Dedifferentiated amniotic fluid mesenchymal stem cell (primary cell): ENCODE measurements around the gene CRHR1.
"Not testable (repeated sequence)": the region's sequence is repeated elsewhere in the genome, so short reads cannot be mapped to it uniquely, and the experiment has no call there.

Source experiments
- DNase-seq: peaks from one replicate; pipeline ENCODE4 v3.0.0-alpha.2; 2016; ENCODE audit errors: extremely low spot score

Gene CRHR1

GRCh38 chr17:45784293-45784740, at the start of gene CRHR1:
TSS of gene CRHR1 (plus strand) at chr17:45784320. CDS start at chr17:45784545, 225 bp downstream.
- no peak for DNase-seq

GRCh38 chr17:45734598-45734997, 49.5 kb upstream of the CRHR1 start:
- DNase-seq: no peak

GRCh38 chr17:45735488-45735887, 48.6 kb upstream of the CRHR1 start:
- no peak for DNase-seq

GRCh38 chr17:45739786-45740185, 44.3 kb upstream of the CRHR1 start:
- DNase-seq: no peak

- no peak for DNase-seq
Measured at GRCh38 chr17:45740553-45741330, 43.4 kb upstream of the CRHR1 start.

GRCh38 chr17:45742251-45742650, 41.9 kb upstream of the CRHR1 start:
- DNase-seq: no peak

- no peak for DNase-seq
Measured at GRCh38 chr17:45743626-45744326, 40.3 kb upstream of the CRHR1 start.

- not testable (repeated sequence) for DNase-seq
Measured at GRCh38 chr17:45744826-45745225, 39.3 kb upstream of the CRHR1 start.

GRCh38 chr17:45745601-45746494, 38.3 kb upstream of the CRHR1 start:
- no peak for DNase-seq

GRCh38 chr17:45747911-45748310, 36.2 kb upstream of the CRHR1 start:
- DNase-seq: no peak

GRCh38 chr17:45748731-45749310, 35.3 kb upstream of the CRHR1 start:
- no peak for DNase-seq

GRCh38 chr17:45749831-45750335, 34.2 kb upstream of the CRHR1 start:
- no peak for DNase-seq

- no peak for DNase-seq
Measured at GRCh38 chr17:45750779-45751440, 33.2 kb upstream of the CRHR1 start.

GRCh38 chr17:45751466-45751865, 32.7 kb upstream of the CRHR1 start:
- no peak for DNase-seq

GRCh38 chr17:45752246-45752645, 31.9 kb upstream of the CRHR1 start:
- DNase-seq: no peak

GRCh38 chr17:45753645-45754225, 30.4 kb upstream of the CRHR1 start:
- DNase-seq: no peak

GRCh38 chr17:45755050-45755449, 29.1 kb upstream of the CRHR1 start:
- no peak for DNase-seq

GRCh38 chr17:45756266-45756991, 27.7 kb upstream of the CRHR1 start:
- no peak for DNase-seq

- DNase-seq: no peak
Measured at GRCh38 chr17:45757431-45758218, 26.5 kb upstream of the CRHR1 start.
